HG03565 (cell line): Measurements from ENCODE around the gene MAP3K5.

ENCODE experiments used
- ATAC-seq: cut with Tn5 transposase; IDR thresholded peaks from one replicate; pipeline ENCODE4 v1.9.1; 2021; ENCODE audit warnings: mild to moderate bottlenecking, moderate library complexity; ENCODE audit not compliant: unreplicated experiment

The MAP3K5 gene

DNA sequence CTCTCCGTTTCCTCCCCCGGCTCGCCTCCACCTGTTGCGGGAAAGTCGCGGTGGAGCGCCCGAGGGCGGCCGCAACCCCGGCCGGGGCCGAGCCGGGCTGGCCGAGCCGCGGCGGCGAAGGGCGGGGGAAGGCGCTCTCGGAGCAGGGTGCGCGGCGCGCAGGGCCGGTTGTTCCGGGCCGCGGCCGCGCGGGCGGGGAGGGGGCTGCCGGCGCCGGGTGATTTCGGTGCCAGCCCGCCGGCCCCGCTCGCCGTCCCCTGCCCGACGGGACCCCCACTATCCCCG lies 242.3 kb downstream of the MAP3K5 start:
- peak; percentile 36 for ATAC-seq

GRCh38 chr6:136549300-136550044 lies 242.8 kb downstream of the MAP3K5 start:
- ATAC-seq: no peak

GRCh38 chr6:136548582-136549299 lies 243.5 kb downstream of the MAP3K5 start:
- ATAC-seq: no peak

DNA sequence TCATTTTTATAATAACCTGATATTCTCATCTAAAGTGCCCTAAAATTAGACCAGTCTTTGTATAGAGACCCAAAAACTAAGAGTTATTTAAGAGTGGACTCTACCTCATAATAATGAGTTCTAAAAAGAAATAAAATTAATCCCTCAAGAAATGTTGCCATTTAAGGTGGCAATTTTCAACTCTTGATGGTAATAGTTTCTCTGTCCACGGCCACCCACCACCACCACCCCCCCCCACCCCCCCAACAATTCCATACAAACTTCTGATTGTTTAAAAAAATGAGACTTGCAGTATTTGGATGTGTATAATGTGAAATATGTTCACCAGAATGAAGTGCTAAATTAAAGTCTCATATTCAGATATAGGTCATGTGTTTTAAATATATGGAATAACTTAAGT lies 244.4 kb downstream of the MAP3K5 start:
- ATAC-seq: no peak

GRCh38 chr6:136547336-136547735 lies 244.9 kb downstream of the MAP3K5 start:
- no peak for ATAC-seq

DNA sequence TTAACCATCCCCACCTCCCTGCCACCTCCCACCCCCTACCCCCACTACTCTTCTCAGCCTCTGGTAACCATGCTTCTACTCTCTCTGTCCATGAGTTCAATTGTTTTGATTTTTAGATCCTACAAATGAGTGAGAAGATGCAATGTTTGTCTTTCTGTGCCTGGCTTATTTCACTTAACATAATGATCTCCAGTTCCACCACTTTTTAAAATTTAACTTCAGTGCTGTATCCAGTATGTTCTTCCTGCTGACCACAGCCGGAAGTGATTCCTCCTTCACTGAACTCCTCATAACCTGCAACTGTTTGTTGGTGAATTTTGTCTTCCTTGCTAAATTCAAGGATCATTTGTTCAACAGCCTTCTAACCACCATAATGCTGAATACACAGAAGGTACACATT lies 245.9 kb downstream of the MAP3K5 start:
- ATAC-seq: no peak

DNA sequence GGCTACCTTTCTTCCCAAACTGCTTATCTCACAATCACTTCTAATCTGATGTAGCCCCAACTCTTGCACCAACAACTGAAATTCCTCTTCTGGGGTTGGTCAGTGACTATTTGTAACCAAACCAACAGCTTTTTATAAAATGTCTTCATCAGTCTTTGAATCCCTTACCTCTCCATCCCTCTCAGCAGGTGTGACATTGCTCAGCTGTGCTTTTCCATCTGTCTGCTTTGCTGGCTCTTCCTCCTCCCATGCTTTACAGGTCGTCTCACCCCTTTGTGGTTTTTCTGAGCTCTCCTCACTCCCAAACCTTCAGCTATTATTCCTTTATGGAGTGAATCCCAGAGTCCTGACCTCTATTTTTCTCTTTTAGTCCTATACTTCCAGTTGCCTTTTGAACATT lies 248.0 kb downstream of the MAP3K5 start:
- ATAC-seq: no peak

GRCh38 chr6:136541395-136541794 lies 250.9 kb downstream of the MAP3K5 start:
- no peak for ATAC-seq

DNA sequence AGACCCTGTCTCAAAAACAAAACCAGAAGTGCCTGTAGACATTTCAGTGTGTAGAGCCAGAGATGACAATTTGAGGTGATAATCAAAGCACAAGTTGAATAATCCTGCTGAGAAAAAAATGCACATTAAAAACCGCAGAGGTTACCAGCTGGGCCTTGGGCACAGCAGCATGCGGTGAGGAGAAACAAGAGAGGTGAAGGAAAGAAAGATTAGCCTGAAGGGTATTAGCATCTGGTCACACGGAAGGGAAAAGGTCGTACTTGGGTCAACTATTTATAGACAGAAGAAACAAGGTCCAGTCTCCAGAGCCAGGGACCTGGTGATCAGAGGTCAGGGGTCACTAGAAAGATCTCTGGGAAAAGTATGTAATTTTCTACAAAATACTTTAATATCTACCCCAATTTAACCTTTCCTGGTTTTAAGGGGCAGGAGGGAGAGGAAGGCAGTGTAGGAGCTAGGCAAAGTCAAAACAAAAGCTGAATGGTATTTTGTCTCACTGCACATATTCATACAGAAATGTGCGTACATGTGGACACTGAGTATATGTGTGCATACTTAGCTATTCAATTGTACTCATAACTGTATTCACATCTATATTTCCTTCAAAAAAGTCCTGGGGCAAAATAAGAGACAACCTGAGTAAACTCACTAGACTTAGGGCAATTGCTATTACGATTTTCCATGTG lies 252.2 kb downstream of the MAP3K5 start:
- no peak for ATAC-seq

DNA sequence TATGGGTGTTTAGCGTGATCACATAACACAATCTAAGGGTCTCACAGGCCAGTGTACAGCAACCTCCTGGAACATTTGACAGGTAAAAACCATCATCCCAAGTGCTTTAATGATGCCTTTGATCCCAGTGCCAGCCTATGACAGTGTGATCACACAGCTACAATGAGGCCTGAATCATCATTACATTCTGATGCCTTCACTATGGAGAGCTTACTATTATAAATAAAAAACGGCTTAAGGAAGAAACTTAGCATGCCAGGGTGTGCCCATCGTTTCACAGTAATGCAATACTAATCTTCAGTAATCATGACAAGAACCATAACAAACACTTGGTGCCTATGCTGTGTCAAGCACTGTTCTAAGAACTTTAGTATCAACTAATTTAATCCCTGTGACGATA lies 253.4 kb downstream of the MAP3K5 start:
- ATAC-seq: no peak

- no peak for ATAC-seq
These were observed 256.2 kb downstream of the MAP3K5 start for GRCh38 chr6:136535880-136536650.

DNA sequence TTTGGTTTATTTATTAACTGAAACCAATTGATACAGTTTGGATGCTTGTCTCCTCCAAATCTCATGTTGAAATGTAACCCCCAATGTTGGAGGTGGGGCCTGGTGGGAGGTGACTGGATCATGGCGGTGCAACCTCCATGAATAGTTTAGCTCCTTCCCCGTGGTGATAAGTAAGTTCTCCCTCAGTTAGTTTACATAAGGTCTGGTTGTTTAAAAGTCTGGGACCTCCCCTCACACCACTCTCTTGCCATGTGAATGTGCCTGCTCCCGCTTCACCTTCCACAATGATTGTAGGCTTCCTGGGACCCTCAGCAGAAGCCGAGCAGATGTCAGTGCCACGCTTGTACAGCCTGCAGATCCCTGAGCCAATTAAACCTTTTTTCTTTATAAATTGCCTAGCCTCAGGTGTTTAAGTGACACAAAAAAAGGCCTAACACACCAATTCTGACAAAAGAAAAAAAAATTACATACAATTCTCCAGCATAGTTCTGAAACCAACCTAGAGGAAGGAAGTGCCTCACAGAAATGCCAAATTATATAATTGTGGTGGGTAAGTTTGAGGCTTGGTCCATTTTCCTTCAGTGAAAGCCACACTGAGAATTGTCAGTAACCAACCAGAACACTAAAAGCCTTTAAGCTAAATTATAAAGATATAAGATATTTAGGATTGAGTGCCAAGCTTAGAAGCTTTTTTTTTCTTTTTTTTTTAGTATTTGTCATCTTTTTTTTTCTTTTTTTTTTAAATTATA lies 257.1 kb downstream of the MAP3K5 start:
- no peak for ATAC-seq

DNA sequence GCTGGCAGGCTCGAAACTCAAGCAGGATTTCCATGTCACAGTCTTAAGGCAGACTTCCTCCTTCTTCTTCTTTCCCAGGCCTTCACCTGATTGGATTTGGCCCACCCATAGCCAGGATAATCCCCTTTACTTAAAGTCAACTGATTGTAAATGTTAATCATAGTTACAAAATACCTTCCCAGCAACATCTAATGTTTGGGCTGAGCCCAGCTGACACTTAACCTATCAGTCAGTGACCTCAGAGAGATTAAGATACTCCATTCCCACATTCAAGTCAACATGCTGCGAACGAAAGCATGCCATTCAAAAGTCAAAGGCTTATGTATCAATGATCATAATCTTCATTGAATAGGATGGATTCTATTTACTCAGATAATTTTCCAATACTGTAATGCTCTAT lies 258.0 kb downstream of the MAP3K5 start:
- ATAC-seq: no peak

- ATAC-seq: no peak
These were observed 258.8 kb downstream of the MAP3K5 start for GRCh38 chr6:136533487-136533886.

GRCh38 chr6:136532030-136532429 lies 260.2 kb downstream of the MAP3K5 start:
- no peak for ATAC-seq

- ATAC-seq: no peak
These were observed 262.6 kb downstream of the MAP3K5 start for GRCh38 chr6:136529710-136530109.

DNA sequence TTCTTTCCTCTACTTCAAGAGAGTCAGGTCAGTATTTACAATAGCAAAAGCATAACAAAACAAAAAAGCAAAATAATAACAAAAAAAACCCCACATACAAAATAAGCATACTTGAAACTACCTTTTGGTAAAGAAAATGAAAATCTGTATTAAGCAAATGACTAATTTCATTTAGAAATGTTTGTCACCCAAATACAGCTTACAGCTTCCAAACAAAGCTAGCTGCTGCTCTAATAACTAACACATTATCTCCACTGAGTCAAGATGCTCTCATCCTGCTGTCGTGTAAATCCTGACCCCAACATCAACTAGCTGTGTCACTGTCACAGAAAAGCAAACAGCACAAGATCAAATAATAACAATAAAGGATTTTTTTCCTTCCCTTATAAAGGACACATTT lies 263.8 kb downstream of the MAP3K5 start:
- no peak for ATAC-seq

GRCh38 chr6:136527831-136528230 lies 264.4 kb downstream of the MAP3K5 start:
- ATAC-seq: no peak

DNA sequence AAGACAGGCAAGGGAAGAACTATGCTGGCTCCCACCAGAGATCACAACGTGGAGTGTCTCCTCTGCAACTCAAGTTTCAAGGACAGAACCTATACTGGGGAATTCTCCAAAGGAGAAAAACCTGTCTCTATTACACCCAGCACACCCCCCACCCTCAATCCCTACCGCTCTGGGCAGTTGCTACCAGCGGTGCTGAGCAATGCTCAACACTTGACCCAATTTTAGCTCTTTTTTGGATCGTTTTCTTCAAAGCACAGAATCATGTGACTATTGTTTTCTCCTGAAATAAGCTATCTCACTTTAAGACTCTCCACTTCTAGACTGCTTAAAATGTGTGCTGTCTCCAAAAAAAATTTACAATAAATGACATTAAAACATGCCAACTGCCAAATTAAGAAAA lies 265.3 kb downstream of the MAP3K5 start:
- ATAC-seq: no peak

- ATAC-seq: peak; percentile 41
These were observed 265.9 kb downstream of the MAP3K5 start for GRCh38 chr6:136526196-136526930.
